ENCODE measurements around the gene CREB3L4. TPM values are rescaled to one million over a fixed set of nuclear protein-coding genes. Genes with fewer than 3 reads are reported as not detected.
A peak's percentile ranks its signal among the peaks of the same experiment; 100 is the strongest.

Gene CREB3L4
- total and polyA plus RNA-seq, 4 donors: 4.4 to 10.3 (median 8.8) TPM

DNA sequence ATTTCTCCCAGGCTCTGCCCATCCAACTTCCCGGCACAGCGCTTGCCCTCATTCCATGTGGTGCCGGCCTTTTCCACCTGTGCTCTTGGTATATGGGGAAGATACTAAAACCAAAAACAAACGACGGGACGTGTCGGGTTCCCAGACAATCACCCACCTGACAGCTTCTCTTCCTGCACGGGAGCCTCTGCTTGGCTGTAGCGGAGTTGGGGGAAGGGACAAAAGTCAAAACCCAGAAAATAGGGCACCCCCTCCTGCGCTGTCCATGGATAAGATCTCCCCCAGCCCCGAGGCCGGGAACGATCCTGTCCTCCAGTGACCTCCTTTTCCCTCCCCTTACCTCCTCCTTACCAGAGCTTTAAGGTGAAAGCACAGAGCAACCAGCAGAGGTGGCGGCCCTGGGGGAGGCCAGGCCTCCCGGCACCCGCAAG lies 9.1 kb downstream of the CREB3L4 start:
- peak overlapping the region; percentile 82 to 99 (median 99) for H3K4me3 ChIP-seq (ENCODE audit: low read depth in 1 of 3, low read length in 3 of 3)
- H3K9ac ChIP-seq (ENCODE audit: low read depth in 1 of 2, low read length in 2 of 2): peak overlapping the region; percentile 92 to 94
- H3K9me3 ChIP-seq (ENCODE audit: control insufficient read depth in 4 of 4, low read length in 3 of 4): no peaks in the 10 kb centered on the region
- H3K27ac ChIP-seq (ENCODE audit: low read depth in 1 of 2, low read length in 2 of 2): peak overlapping the region; percentile 94 to 96
- no peak for DNase-seq (ENCODE audit: low spot score)
- no peaks in the 10 kb centered on the region for H3K27me3 ChIP-seq (ENCODE audit: control insufficient read depth in 4 of 4, insufficient read depth in 4 of 4, low read length in 3 of 4)
- WGBS: 1% methylated on average over 16 of the region's 16 CpGs
- peaks cover 0 to 25% (median 22%) of the 10 kb centered on the region in 4 donors for H3K4me1 ChIP-seq (ENCODE audit: control insufficient read depth in 4 of 4, insufficient read depth in 4 of 4, low read length in 3 of 4)
- TF ChIP-seq JUND (IDR thresholded peaks at IDR 0.05) (no peak), RXRA (IDR thresholded peaks at IDR 0.05) (peak in 1 of 2 donors; percentile 2)
- H3K36me3 ChIP-seq (ENCODE audit: control insufficient read depth in 4 of 4, insufficient read depth in 3 of 4, low read depth in 1 of 4, low read length in 3 of 4): peaks cover 5 to 24% (median 18%) of the 10 kb centered on the region in 4 donors

DNA sequence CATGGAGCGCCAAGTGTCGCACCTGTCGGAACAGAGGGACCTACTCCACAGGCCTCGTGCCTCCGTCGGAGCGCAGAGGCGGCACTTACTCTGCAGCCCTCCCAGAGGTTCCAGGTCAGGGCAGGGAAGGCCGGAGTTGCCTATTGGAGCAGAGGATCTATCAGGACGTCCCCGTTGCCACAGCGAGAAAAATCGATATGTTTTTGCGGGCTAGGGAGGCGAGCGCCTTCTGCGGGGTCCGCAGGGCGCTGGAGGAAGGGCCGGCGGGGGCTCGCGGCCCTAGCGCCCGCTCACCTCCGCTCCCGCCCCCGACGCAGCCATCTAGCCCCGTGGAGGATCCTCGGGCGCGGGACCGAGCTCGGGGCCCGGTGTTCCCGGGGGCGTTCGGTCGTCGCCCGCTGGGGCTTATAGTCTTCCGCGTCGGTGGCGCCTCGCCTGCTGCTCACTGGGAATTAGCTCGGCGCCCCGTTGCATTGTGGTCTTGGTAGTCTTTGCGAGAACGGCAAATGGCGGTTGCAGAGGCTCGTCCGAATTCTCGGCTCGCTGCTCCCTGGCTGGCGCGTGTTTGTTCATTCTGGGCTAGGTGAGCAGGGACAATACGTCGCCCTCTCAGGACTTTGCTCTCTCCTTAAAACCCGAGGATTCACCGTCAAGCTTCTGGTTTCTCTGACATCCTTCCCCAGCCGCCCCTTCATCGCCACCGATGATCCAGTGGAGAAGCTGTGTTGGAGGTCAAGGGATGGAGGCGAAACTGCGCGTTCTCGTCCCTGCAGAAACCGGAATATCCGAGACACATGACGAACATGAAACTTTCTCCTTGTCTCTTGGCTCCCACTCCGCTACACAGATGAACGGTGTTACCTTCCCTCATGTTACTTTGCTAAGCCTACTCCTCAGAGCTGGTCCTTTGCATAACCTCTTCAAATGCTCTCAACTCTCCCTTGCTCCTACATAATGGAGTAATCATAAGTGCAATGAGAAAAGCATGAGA lies 9.8 kb downstream of the CREB3L4 start, which contains the start of gene JTB:
Gene JTB (minus strand): TSS at position 425 of the 991 bp plus-strand sequence. CDS start 422 bp downstream, at position 3.
- TF ChIP-seq REST (IDR thresholded peaks at IDR 0.05) (peak; percentile 31), JUND (IDR thresholded peaks at IDR 0.05) (no peak), ATF3 (IDR thresholded peaks at IDR 0.05) (no peak), TAF1 (conservative IDR thresholded peaks at IDR 0.05) (peak; percentile 34), GABPA (IDR thresholded peaks at IDR 0.05 in 1 of 2, conservative IDR thresholded peaks at IDR 0.05 in 1 of 2) (peak in 1 of 2 donors; percentile 9), FOXA2 (IDR thresholded peaks at IDR 0.05) (no peak), FOXA1 (IDR thresholded peaks at IDR 0.05) (no peak), MAX (IDR thresholded peaks at IDR 0.05) (no peak), HNF4G (IDR thresholded peaks at IDR 0.05) (no peak), RXRA (IDR thresholded peaks at IDR 0.05) (peak; percentile 7 to 49), SP1 (IDR thresholded peaks at IDR 0.05) (no peak), YY1 (IDR thresholded peaks at IDR 0.05) (peak; percentile 98), RAD21 (IDR thresholded peaks at IDR 0.05) (peak in 1 of 2 donors; percentile 34), HNF4A (conservative IDR thresholded peaks at IDR 0.05) (no peak), NR2F2 (IDR thresholded peaks at IDR 0.05) (peak; percentile 25), EGR1 (IDR thresholded peaks at IDR 0.05; ENCODE audit: low read depth in 2 of 2) (no peak)
- TF ChIP-seq, protein P1, sequence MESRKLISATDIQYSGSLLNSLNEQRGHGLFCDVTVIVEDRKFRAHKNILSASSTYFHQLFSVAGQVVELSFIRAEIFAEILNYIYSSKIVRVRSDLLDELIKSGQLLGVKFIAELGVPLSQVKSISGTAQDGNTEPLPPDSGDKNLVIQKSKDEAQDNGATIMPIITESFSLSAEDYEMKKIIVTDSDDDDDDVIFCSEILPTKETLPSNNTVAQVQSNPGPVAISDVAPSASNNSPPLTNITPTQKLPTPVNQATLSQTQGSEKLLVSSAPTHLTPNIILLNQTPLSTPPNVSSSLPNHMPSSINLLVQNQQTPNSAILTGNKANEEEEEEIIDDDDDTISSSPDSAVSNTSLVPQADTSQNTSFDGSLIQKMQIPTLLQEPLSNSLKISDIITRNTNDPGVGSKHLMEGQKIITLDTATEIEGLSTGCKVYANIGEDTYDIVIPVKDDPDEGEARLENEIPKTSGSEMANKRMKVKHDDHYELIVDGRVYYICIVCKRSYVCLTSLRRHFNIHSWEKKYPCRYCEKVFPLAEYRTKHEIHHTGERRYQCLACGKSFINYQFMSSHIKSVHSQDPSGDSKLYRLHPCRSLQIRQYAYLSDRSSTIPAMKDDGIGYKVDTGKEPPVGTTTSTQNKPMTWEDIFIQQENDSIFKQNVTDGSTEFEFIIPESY (IDR thresholded peaks at IDR 0.05): no peak
- TF ChIP-seq, protein P2, sequence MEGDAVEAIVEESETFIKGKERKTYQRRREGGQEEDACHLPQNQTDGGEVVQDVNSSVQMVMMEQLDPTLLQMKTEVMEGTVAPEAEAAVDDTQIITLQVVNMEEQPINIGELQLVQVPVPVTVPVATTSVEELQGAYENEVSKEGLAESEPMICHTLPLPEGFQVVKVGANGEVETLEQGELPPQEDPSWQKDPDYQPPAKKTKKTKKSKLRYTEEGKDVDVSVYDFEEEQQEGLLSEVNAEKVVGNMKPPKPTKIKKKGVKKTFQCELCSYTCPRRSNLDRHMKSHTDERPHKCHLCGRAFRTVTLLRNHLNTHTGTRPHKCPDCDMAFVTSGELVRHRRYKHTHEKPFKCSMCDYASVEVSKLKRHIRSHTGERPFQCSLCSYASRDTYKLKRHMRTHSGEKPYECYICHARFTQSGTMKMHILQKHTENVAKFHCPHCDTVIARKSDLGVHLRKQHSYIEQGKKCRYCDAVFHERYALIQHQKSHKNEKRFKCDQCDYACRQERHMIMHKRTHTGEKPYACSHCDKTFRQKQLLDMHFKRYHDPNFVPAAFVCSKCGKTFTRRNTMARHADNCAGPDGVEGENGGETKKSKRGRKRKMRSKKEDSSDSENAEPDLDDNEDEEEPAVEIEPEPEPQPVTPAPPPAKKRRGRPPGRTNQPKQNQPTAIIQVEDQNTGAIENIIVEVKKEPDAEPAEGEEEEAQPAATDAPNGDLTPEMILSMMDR (IDR thresholded peaks at IDR 0.05; ENCODE audit: low read depth, low read length, missing input control): no peak
- Histone ChIP-seq H3K9ac (ENCODE audit: low read depth in 1 of 2, low read length in 2 of 2) (peak within 1 kb of the TSS; percentile 92 to 94), H3K4me1 (ENCODE audit: control insufficient read depth in 4 of 4, insufficient read depth in 4 of 4, low read length in 3 of 4) (peaks cover 0 to 25% (median 22%) of the 10 kb centered on the region in 4 donors), H3K9me3 (ENCODE audit: control insufficient read depth in 4 of 4, low read length in 3 of 4) (no peaks in the 10 kb centered on the region), H3K27me3 (ENCODE audit: control insufficient read depth in 4 of 4, insufficient read depth in 4 of 4, low read length in 3 of 4) (no peaks in the 10 kb centered on the region), H3K4me3 (ENCODE audit: low read depth in 1 of 3, low read length in 3 of 3) (peak within 1 kb of the TSS; percentile 82 to 99 (median 99)), H3K36me3 (ENCODE audit: control insufficient read depth in 4 of 4, insufficient read depth in 3 of 4, low read depth in 1 of 4, low read length in 3 of 4) (peaks cover 5 to 24% (median 19%) of the 10 kb centered on the region in 4 donors), H3K27ac (ENCODE audit: low read depth in 1 of 2, low read length in 2 of 2) (peak within 1 kb of the TSS; percentile 94 to 96)
- peak; percentile 87 for DNase-seq (ENCODE audit: low spot score)
- WGBS: under 1% methylated on average over 75 of the region's 75 CpGs
